Measurements from ENCODE around the gene ARHGEF4. TPM values are rescaled to one million over a fixed set of nuclear protein-coding genes. Genes with fewer than 3 reads are reported as not detected.

Gene ARHGEF4
- total RNA-seq, 1 experiment from 2014 or later: 26.6 TPM

DNA sequence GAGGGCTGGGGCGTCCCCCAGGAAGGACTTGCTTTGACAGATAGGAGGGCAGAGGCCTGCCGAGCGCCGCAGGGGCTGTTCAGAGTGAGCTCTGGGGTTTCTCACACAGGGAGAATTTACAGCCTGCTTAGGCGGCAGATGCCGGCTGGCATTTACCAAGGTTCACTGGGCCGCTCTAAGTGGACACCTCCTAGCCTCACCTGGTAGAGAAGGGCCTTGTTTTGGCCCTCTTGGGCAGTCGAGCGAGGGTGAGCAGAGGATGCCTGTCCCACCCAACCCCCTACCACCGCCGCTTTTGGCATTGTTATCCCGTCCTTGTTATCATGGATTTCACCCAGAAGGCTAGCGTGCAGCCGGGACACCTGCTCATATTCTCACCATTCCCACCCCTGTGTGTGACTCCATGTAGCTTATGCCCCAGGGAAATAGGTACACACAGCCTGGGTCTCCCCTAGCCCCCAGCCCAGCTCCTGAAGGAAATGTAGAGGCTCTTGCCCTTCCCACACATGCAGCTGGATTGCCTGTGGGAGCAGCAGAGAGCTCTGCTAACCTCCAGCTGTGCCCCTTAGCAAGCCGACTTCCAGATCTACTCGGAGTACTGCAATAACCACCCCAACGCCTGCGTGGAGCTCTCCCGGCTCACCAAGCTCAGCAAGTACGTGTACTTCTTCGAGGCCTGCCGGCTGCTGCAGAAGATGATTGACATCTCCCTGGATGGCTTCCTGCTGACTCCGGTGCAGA lies 204.1 kb downstream of the ARHGEF4 start (continued):
- TF ChIP-seq REST (IDR thresholded peaks at IDR 0.05; ENCODE audit: low read depth): no peak
- TF ChIP-seq ELF1 (IDR thresholded peaks at IDR 0.05; ENCODE audit: borderline replicate concordance, low read depth): no peak
- no peak for TF ChIP-seq FOSL1 (IDR thresholded peaks at IDR 0.05; ENCODE audit: low read depth)
- no peak for TF ChIP-seq SRF (IDR thresholded peaks at IDR 0.05; ENCODE audit: low read depth)
- TF ChIP-seq MAX (IDR thresholded peaks at IDR 0.05): no peak
- TF ChIP-seq, protein P1, sequence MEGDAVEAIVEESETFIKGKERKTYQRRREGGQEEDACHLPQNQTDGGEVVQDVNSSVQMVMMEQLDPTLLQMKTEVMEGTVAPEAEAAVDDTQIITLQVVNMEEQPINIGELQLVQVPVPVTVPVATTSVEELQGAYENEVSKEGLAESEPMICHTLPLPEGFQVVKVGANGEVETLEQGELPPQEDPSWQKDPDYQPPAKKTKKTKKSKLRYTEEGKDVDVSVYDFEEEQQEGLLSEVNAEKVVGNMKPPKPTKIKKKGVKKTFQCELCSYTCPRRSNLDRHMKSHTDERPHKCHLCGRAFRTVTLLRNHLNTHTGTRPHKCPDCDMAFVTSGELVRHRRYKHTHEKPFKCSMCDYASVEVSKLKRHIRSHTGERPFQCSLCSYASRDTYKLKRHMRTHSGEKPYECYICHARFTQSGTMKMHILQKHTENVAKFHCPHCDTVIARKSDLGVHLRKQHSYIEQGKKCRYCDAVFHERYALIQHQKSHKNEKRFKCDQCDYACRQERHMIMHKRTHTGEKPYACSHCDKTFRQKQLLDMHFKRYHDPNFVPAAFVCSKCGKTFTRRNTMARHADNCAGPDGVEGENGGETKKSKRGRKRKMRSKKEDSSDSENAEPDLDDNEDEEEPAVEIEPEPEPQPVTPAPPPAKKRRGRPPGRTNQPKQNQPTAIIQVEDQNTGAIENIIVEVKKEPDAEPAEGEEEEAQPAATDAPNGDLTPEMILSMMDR (IDR thresholded peaks at IDR 0.05 in 2 of 3, conservative IDR thresholded peaks at IDR 0.05 in 1 of 3; ENCODE audit: borderline replicate concordance in 1 of 3, insufficient read depth in 1 of 3, low read depth in 2 of 3, low read length in 2 of 3): no peak
- no peak for TF ChIP-seq YY1 (IDR thresholded peaks at IDR 0.05; ENCODE audit: extremely low read depth, insufficient replicate concordance, low read depth, low read length)
- TF ChIP-seq RAD21 (IDR thresholded peaks at IDR 0.05; ENCODE audit: low read depth): no peak

All from HCT116 (cell line).